Retina (tissue), 1 donor: ENCODE data around the gene UTP18.
"Not testable (repeated sequence)": the region's sequence is repeated elsewhere in the genome, so short reads cannot be mapped to it uniquely, and the experiment has no call there.

Experiments
- DNase-seq: peaks from one replicate; pipeline ENCODE4 v3.0.0-alpha.2; 2016

Gene UTP18

GRCh38 chr17:51260237-51261023 is at the start of gene UTP18:
TSS of gene UTP18 (plus strand) at chr17:51260546. CDS start at chr17:51260585, 39 bp downstream.
- peak; percentile 100 for DNase-seq

- DNase-seq, result no peak
Measured at GRCh38 chr17:51214920-51215319, 45.4 kb upstream of the UTP18 start.

- no peak for DNase-seq
Measured at GRCh38 chr17:51217946-51218345, 42.4 kb upstream of the UTP18 start.

GRCh38 chr17:51221322-51221721 is 39.0 kb upstream of the UTP18 start:
- no peak for DNase-seq

GRCh38 chr17:51224402-51225262 is 35.7 kb upstream of the UTP18 start:
- no peak for DNase-seq

GRCh38 chr17:51225523-51225922 is 34.8 kb upstream of the UTP18 start:
- not testable (repeated sequence) for DNase-seq

GRCh38 chr17:51228161-51228560 is 32.2 kb upstream of the UTP18 start:
- no peak for DNase-seq

GRCh38 chr17:51229889-51230288 is 30.5 kb upstream of the UTP18 start:
- no peak for DNase-seq

GRCh38 chr17:51230306-51230705 is 30.0 kb upstream of the UTP18 start:
- DNase-seq, result no peak

GRCh38 chr17:51231999-51232398 is 28.3 kb upstream of the UTP18 start:
- DNase-seq, result no peak

- DNase-seq, result no peak
Measured at GRCh38 chr17:51234162-51234561, 26.2 kb upstream of the UTP18 start.

- DNase-seq, result no peak
Measured at GRCh38 chr17:51238255-51238887, 22.0 kb upstream of the UTP18 start.

GRCh38 chr17:51240275-51240674 is 20.1 kb upstream of the UTP18 start:
- no peak for DNase-seq

GRCh38 chr17:51244041-51244440 is 16.3 kb upstream of the UTP18 start:
- DNase-seq, result no peak

- no peak for DNase-seq
Measured at GRCh38 chr17:51245535-51245934, 14.8 kb upstream of the UTP18 start.

- no peak for DNase-seq
Measured at GRCh38 chr17:51250314-51250840, 10.0 kb upstream of the UTP18 start.

- DNase-seq, result no peak
Measured at GRCh38 chr17:51251010-51251409, 9.3 kb upstream of the UTP18 start.

- DNase-seq, result no peak
Measured at GRCh38 chr17:51255673-51256072, 4.7 kb upstream of the UTP18 start.

- DNase-seq, result no peak
Measured at GRCh38 chr17:51256101-51256500, 4.2 kb upstream of the UTP18 start.

GRCh38 chr17:51257150-51258081 is 2.9 kb upstream of the UTP18 start:
- no peak for DNase-seq

GRCh38 chr17:51258756-51259563 is 1.4 kb upstream of the UTP18 start:
- peak; percentile 30 for DNase-seq
